Fibroblast of mammary gland (primary cell): ENCODE measurements around the gene SERGEF.
A peak's percentile ranks its signal among the peaks of the same experiment; 100 is the strongest.

Experiments
- DNase-seq: peaks from one replicate; pipeline ENCODE4 v3.0.0-alpha.2; 2010; ENCODE audit warnings: low read depth
- H3K4me3 ChIP-seq: 2 replicates; pipeline ENCODE4 v1.5.1; 2011; ENCODE audit warnings: low read depth, mild to moderate bottlenecking, low read length, moderate library complexity; ENCODE audit not compliant: control insufficient read depth
- CTCF ChIP-seq: conservative IDR thresholded peaks from 2 replicates; pipeline ENCODE4 v1.5.1; 2011; ENCODE audit warnings: low read depth, low read length, inconsistent platforms; ENCODE audit not compliant: control insufficient read depth, insufficient read depth

Gene SERGEF

GRCh38 chr11:17822401-17822781 is 190.5 kb downstream of the SERGEF start:
- H3K4me3 ChIP-seq = no peak overlapping the region
- DNase-seq = no peak
- TF ChIP-seq CTCF = no peak

- no peak for TF ChIP-seq CTCF
- no peak overlapping the region for H3K4me3 ChIP-seq
- DNase-seq = peak; percentile 68
Measured at GRCh38 chr11:17821648-17822400, 191.0 kb downstream of the SERGEF start.

GRCh38 chr11:17816232-17816931 is 196.5 kb downstream of the SERGEF start:
- TF ChIP-seq CTCF = no peak
- DNase-seq = no peak
- H3K4me3 ChIP-seq = no peak overlapping the region

- no peak for TF ChIP-seq CTCF
- no peak overlapping the region for H3K4me3 ChIP-seq
- no peak for DNase-seq
Measured at GRCh38 chr11:17814546-17814945, 198.3 kb downstream of the SERGEF start.

GRCh38 chr11:17813391-17814059 is 199.3 kb downstream of the SERGEF start:
- no peak overlapping the region for H3K4me3 ChIP-seq
- TF ChIP-seq CTCF = no peak
- no peak for DNase-seq

GRCh38 chr11:17812865-17813187 is 200.0 kb downstream of the SERGEF start:
- TF ChIP-seq CTCF = no peak
- no peak for DNase-seq
- no peak overlapping the region for H3K4me3 ChIP-seq
